GM23338 (cell line): Measurements from ENCODE around the gene MEST. TPM values are rescaled to one million over a fixed set of nuclear protein-coding genes. Genes with fewer than 3 reads are reported as not detected.
A peak's percentile ranks its signal among the peaks of the same experiment; 100 is the strongest.

Experiments
- ATAC-seq: fragments of 200-7000 bp; cut with Tn5 transposase; 3 replicates; pipeline ENCODE4 v1.9.1; 2020
- DNase-seq: peaks from one replicate; pipeline ENCODE4 v3.0.0-alpha.2; 2015; ENCODE audit warnings: low spot score
- H2AFZ ChIP-seq: fragments of 200-600 bp; sonication (generic); 2 replicates; pipeline ENCODE4 v1.8.0; 2016; ENCODE audit warnings: antibody characterized with exemption, mild to moderate bottlenecking, moderate library complexity
- H3F3A ChIP-seq: fragments of 200-600 bp; sonication (generic); replicated peaks from 2 replicates; pipeline ENCODE4 v1.8.0; 2017; ENCODE audit warnings: antibody characterized with exemption, mixed run types, low read depth
- H3K27ac ChIP-seq: fragments of 200-600 bp; sonication (generic); 2 replicates; pipeline ENCODE4 v1.6.1; 2016; ENCODE audit warnings: low read depth
- H3K27me3 ChIP-seq: fragments of 200-600 bp; sonication (generic); 2 replicates; pipeline ENCODE4 v1.8.0; 2016; ENCODE audit warnings: mild to moderate bottlenecking, mixed run types, moderate library complexity; ENCODE audit not compliant: insufficient read depth
- H3K36me3 ChIP-seq: fragments of 200-600 bp; sonication (generic); 2 replicates; pipeline ENCODE4 v1.8.0; 2016; ENCODE audit warnings: mild to moderate bottlenecking; ENCODE audit not compliant: insufficient read depth
- H3K4me1 ChIP-seq: fragments of 200-600 bp; sonication (generic); 2 replicates; pipeline ENCODE4 v1.8.0; 2016; ENCODE audit warnings: mild to moderate bottlenecking, moderate library complexity; ENCODE audit not compliant: insufficient read depth
- H3K4me2 ChIP-seq: fragments of 200-600 bp; sonication (generic); 2 replicates; pipeline ENCODE4 v1.7.1; 2017; ENCODE audit warnings: mixed run types
- H3K4me3 ChIP-seq: fragments of 200-600 bp; sonication (generic); 2 replicates; pipeline ENCODE4 v1.6.1; 2016; ENCODE audit warnings: mixed run types
- H3K79me2 ChIP-seq: fragments of 200-600 bp; sonication (generic); replicated peaks from 2 replicates; pipeline ENCODE4 v1.8.0; 2017; ENCODE audit warnings: mild to moderate bottlenecking; ENCODE audit not compliant: insufficient read depth
- H3K9me2 ChIP-seq: fragments of 200-600 bp; sonication (generic); 2 replicates; pipeline ENCODE4 v1.8.0; 2017; ENCODE audit not compliant: insufficient read depth
- H4K20me1 ChIP-seq: fragments of 200-600 bp; sonication (generic); replicated peaks from 2 replicates; pipeline ENCODE4 v1.8.0; 2017; ENCODE audit warnings: mild to moderate bottlenecking; ENCODE audit not compliant: insufficient read depth
- H3K27ac Mint-ChIP-seq: 2 replicates; pipeline ENCODE4 v1.8.0; 2020; ENCODE audit warnings: inconsistent platforms, mild to moderate bottlenecking, moderate library complexity, mixed read lengths
- H3K27me3 Mint-ChIP-seq: 3 replicates; pipeline ENCODE4 v1.8.0; 2022; ENCODE audit warnings: low read depth, mild to moderate bottlenecking, moderate library complexity, mixed read lengths, inconsistent platforms; ENCODE audit not compliant: insufficient read depth, poor library complexity
- H3K36me3 Mint-ChIP-seq: 3 replicates; pipeline ENCODE4 v1.8.0; 2021; ENCODE audit warnings: low read depth, mild to moderate bottlenecking, inconsistent platforms, moderate library complexity, mixed read lengths
- H3K4me1 Mint-ChIP-seq: 3 replicates; pipeline ENCODE4 v1.8.0; 2020; ENCODE audit warnings: mild to moderate bottlenecking, inconsistent platforms, mixed read lengths
- H3K4me3 Mint-ChIP-seq: 3 replicates; pipeline ENCODE4 v1.8.0; 2021; ENCODE audit warnings: moderate library complexity, mild to moderate bottlenecking, inconsistent platforms, mixed read lengths
- H3K9me3 Mint-ChIP-seq: 3 replicates; pipeline ENCODE4 v1.8.0; 2020; ENCODE audit warnings: moderate library complexity, mild to moderate bottlenecking, inconsistent platforms, mixed read lengths
- CTCF ChIP-seq, 2 experiments: fragments of 200-600 bp in 1 of 2; sonication (generic) in 1 of 2; conservative IDR thresholded peaks; 2 replicates each; pipeline versions ENCODE4 v1.5.1 to v1.6.1; 2016 to 2017; ENCODE audit warnings: antibody characterized with exemption in 2 of 2, low read depth in 2 of 2, mild to moderate bottlenecking in 2 of 2, moderate library complexity in 1 of 2
- ETS1 ChIP-seq: IDR thresholded peaks from 2 replicates; pipeline ENCODE4 v1.6.1; 2016; ENCODE audit warnings: antibody characterized with exemption
- ZNF114 ChIP-seq: fragments of 250-450 bp; sonication (Bioruptor Pico); IDR thresholded peaks from 2 replicates; pipeline ENCODE4 v1.5.0; 2020; ENCODE audit warnings: mild to moderate bottlenecking, moderate library complexity
- ZNF462 ChIP-seq: fragments of 250-450 bp; sonication (Bioruptor Pico); IDR thresholded peaks from 2 replicates; pipeline ENCODE4 v1.5.0; 2020; ENCODE audit warnings: mild to moderate bottlenecking, moderate library complexity
- polyA plus RNA-seq: library from polyadenylated mRNA; unstranded; fragments of >200 nt; fragmentation: Nextera tagmentation; extraction: Ambion mirVana; gene quantifications from 2 replicates; pipeline ENCODE4 v1.2.1, GENCODE V29; 2016
- total RNA-seq: library from RNA; depleted of rRNA; stranded (reverse); fragments of >200 nt; shearing (Covaris generic); gene quantifications from 2 replicates; pipeline ENCODE4 v1.2.3, GENCODE V29; 2014

The MEST gene
- total and polyA plus RNA-seq, 2 experiments from 2014 or later, result 167 to 229 TPM

DNA sequence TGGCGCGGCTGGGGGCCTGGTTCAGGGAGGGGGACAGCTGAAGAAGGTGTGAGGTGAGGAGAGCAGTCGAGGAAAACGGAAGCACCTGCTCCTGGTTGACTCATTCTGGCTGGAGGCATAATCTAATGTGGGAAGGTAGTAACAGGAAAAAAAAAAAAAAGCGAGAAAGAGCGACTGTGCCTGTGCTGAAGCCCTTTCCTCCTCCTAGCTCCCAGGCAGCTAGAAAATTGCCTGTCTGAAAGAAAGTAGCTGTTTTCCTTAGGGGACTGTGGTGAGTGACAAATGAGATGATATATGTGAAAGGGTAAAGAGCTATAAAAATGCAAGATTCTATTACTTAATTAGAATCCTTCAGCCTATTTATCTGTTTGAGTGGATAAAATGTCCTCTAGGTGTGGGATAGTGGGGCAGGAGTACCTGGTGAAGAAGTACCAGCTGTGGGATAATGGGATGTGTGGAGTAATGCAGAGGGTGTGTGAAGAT, 4.9 kb upstream of the MEST start (continued):
- no peak for TF ChIP-seq ETS1

GRCh38 chr7:130488392-130489139, 3.3 kb upstream of the MEST start:
- Mint-ChIP-seq H3K27ac (no peak overlapping the region), H3K36me3 (peaks cover 39% of the 10 kb centered on the region), H3K4me3 (peak overlapping the region; percentile 89; the same call in 2 of the 3 replicates), H3K4me1 (peaks cover 41% of the 10 kb centered on the region), H3K9me3 (peaks cover 18% of the 10 kb centered on the region), H3K27me3 (peaks cover 18% of the 10 kb centered on the region)
- Histone ChIP-seq H3K4me3 (no peak overlapping the region), H3K79me2 (peaks cover 62% of the 10 kb centered on the region), H3K9me2 (peaks cover 6% of the 10 kb centered on the region; the same call in 1 of the 2 replicates), H3K27me3 (peaks cover 10% of the 10 kb centered on the region), H4K20me1 (peaks cover 4% of the 10 kb centered on the region; the same call in 1 of the 2 replicates), H2AFZ (no peak overlapping the region), H3F3A (peaks cover 3% of the 10 kb centered on the region; the same call in 1 of the 2 replicates), H3K4me2 (peak overlapping the region; percentile 80), H3K27ac (0 out of 2 replicates have a peak overlapping the region, but pooled peaks have one; percentile 85), H3K36me3 (0 out of 2 replicates have a peak, but pooled peaks cover 3% of the 10 kb centered on the region), H3K4me1 (peaks cover 31% of the 10 kb centered on the region)
- ATAC-seq, result no peak
- DNase-seq, result no peak
- TF ChIP-seq ZNF462, result no peak
- no peak for TF ChIP-seq CTCF (conservative IDR thresholded peaks at IDR 0.05; ENCODE audit: low read depth in 2 of 2)
- no peak for TF ChIP-seq ZNF114 (CRISPR knock-in tag)
